ENCODE results near the gene DRAM1.
"Not testable (repeated sequence)": the region's sequence is repeated elsewhere in the genome, so short reads cannot be mapped to it uniquely, and the experiment has no call there.

The DRAM1 gene

GRCh38 chr12:101859664-101860607 lies 17.4 kb upstream of the DRAM1 start:
- no peaks in the 10 kb centered on the region for H3K9me3 ChIP-seq (ENCODE audit: control insufficient read depth, insufficient read depth, low read depth, low read length)
- no peak for TF ChIP-seq ATF2 (tag by site-specific recombination; IDR thresholded peaks at IDR 0.05; ENCODE audit: low read depth)
- no peak for TF ChIP-seq ZFP3 (tag by site-specific recombination; IDR thresholded peaks at IDR 0.05; ENCODE audit: low read depth)
- no peak for TF ChIP-seq ZNF354C (tag by site-specific recombination; IDR thresholded peaks at IDR 0.05; ENCODE audit: borderline replicate concordance, low read depth)
- 0 out of 2 replicates have a peak, but pooled peaks have one; percentile 9 for TF ChIP-seq ZNF664 (tag by site-specific recombination; IDR thresholded peaks at IDR 0.05)
- no peak for TF ChIP-seq ZNF837 (tag by site-specific recombination; IDR thresholded peaks at IDR 0.05)
- TF ChIP-seq ZNF48 (tag by site-specific recombination; IDR thresholded peaks at IDR 0.05): no peak
- no peaks in the 10 kb centered on the region; the same call in 1 of the 2 replicates for H3K4me1 ChIP-seq (ENCODE audit: control insufficient read depth, insufficient read depth, low read length)
- no peaks in the 10 kb centered on the region for H3K36me3 ChIP-seq (ENCODE audit: control insufficient read depth in 2 of 2, insufficient read depth in 1 of 2, low read length in 2 of 2)
- H3K27ac ChIP-seq (ENCODE audit: extremely low read depth, low read depth, low read length): no peak overlapping the region
- ChIA-PET POLR2A (no interaction called here), CTCF (interaction anchor here (0.7 to 0.8 kb wide), 2 partner anchors 20 to 86 kb away, joined by 3 read pairs; no protein-coding TSS in a partner anchor)
- H3K4me3 ChIP-seq (ENCODE audit: low read depth, low read length): no peak overlapping the region

GRCh38 chr12:101861688-101862087 lies 15.7 kb upstream of the DRAM1 start:
- peak; percentile 64 for TF ChIP-seq SCRT1 (tag by site-specific recombination; IDR thresholded peaks at IDR 0.05; ENCODE audit: borderline replicate concordance)
- 0 out of 2 replicates have a peak, but pooled peaks have one; percentile 28 for TF ChIP-seq SCRT2 (tag by site-specific recombination; IDR thresholded peaks at IDR 0.05)
- peak; percentile 99 for TF ChIP-seq ZNF610 (tag by site-specific recombination; IDR thresholded peaks at IDR 0.05; ENCODE audit: borderline replicate concordance)
- H3K36me3 ChIP-seq (ENCODE audit: control insufficient read depth in 2 of 2, insufficient read depth in 1 of 2, low read length in 2 of 2); H3K4me1 ChIP-seq (ENCODE audit: control insufficient read depth, insufficient read depth, low read length); CTCF ChIA-PET; H3K27ac ChIP-seq (ENCODE audit: extremely low read depth, low read depth, low read length); POLR2A ChIA-PET; H3K9me3 ChIP-seq (ENCODE audit: control insufficient read depth, insufficient read depth, low read depth, low read length); H3K4me3 ChIP-seq (ENCODE audit: low read depth, low read length): not testable (repeated sequence)

- ChIA-PET CTCF (no interaction called here), POLR2A (no interaction called here)
- no peaks in the 10 kb centered on the region for H3K4me1 ChIP-seq (ENCODE audit: control insufficient read depth, insufficient read depth, low read length)
- no peaks in the 10 kb centered on the region for H3K9me3 ChIP-seq (ENCODE audit: control insufficient read depth, insufficient read depth, low read depth, low read length)
- H3K27ac ChIP-seq (ENCODE audit: extremely low read depth, low read depth, low read length): no peak overlapping the region
- TF ChIP-seq SP3 (tag by site-specific recombination; IDR thresholded peaks at IDR 0.05): no peak
- TF ChIP-seq ZNF433 (tag by site-specific recombination; IDR thresholded peaks at IDR 0.05; ENCODE audit: low read depth): no peak
- no peak for TF ChIP-seq PRDM6 (tag by site-specific recombination; IDR thresholded peaks at IDR 0.05)
- no peak for TF ChIP-seq GLIS1 (tag by site-specific recombination; IDR thresholded peaks at IDR 0.05)
- no peak overlapping the region for H3K4me3 ChIP-seq (ENCODE audit: low read depth, low read length)
- H3K36me3 ChIP-seq (ENCODE audit: control insufficient read depth in 2 of 2, insufficient read depth in 1 of 2, low read length in 2 of 2): no peaks in the 10 kb centered on the region
These were observed 15.1 kb upstream of the DRAM1 start for GRCh38 chr12:101862245-101862644.

- no peak overlapping the region for H3K27ac ChIP-seq (ENCODE audit: extremely low read depth, low read depth, low read length)
- ChIA-PET POLR2A (no interaction called here), CTCF (no interaction called here)
- H3K9me3 ChIP-seq (ENCODE audit: control insufficient read depth, insufficient read depth, low read depth, low read length): no peaks in the 10 kb centered on the region
- H3K4me3 ChIP-seq (ENCODE audit: low read depth, low read length): no peak overlapping the region
- H3K36me3 ChIP-seq (ENCODE audit: control insufficient read depth in 2 of 2, insufficient read depth in 1 of 2, low read length in 2 of 2): no peaks in the 10 kb centered on the region
- H3K4me1 ChIP-seq (ENCODE audit: control insufficient read depth, insufficient read depth, low read length): no peaks in the 10 kb centered on the region
- TF ChIP-seq YY2 (tag by site-specific recombination; IDR thresholded peaks at IDR 0.05): no peak
- TF ChIP-seq ZNF335 (tag by site-specific recombination; conservative IDR thresholded peaks at IDR 0.05): no peak
- no peak for TF ChIP-seq ZNF280C (tag by site-specific recombination; IDR thresholded peaks at IDR 0.05)
- TF ChIP-seq ZBTB20 (tag by site-specific recombination; IDR thresholded peaks at IDR 0.05): no peak
- no peak for TF ChIP-seq ZNF529 (tag by site-specific recombination; IDR thresholded peaks at IDR 0.05; ENCODE audit: insufficient replicate concordance)
- TF ChIP-seq GLI2 (tag by site-specific recombination; IDR thresholded peaks at IDR 0.05; ENCODE audit: borderline replicate concordance, low read depth): no peak
These were observed 13.4 kb upstream of the DRAM1 start for GRCh38 chr12:101863981-101864380.

All from HEK293 (cell line).